H7 (cell line): Measurements from ENCODE around the gene COL10A1. TPM values are rescaled to one million over a fixed set of nuclear protein-coding genes. Genes with fewer than 3 reads are reported as not detected.

Experiments
- DNase-seq: peaks from one replicate; pipeline ENCODE4 v3.0.0; 2012
- H3K27me3 ChIP-seq: 2 replicates; pipeline ENCODE4 v1.6.0; 2011; ENCODE audit warnings: mild to moderate bottlenecking, low read length; ENCODE audit not compliant: control insufficient read depth, insufficient read depth
- H3K36me3 ChIP-seq: replicated peaks from 2 replicates; pipeline ENCODE4 v1.5.1; 2011; ENCODE audit warnings: low read length; ENCODE audit not compliant: control insufficient read depth, insufficient read depth
- H3K4me3 ChIP-seq: 2 replicates; pipeline ENCODE4 v1.5.1; 2011; ENCODE audit warnings: low read depth, mild to moderate bottlenecking, control low read depth, low read length, moderate library complexity; ENCODE audit not compliant: insufficient read depth
- total RNA-seq: library from RNA; depleted of rRNA; stranded (reverse); fragments of >200 nt; shearing (Covaris generic); gene quantifications from 2 replicates; pipeline ENCODE4 v1.2.3, GENCODE V29; 2014; rRNA removed

The COL10A1 gene
- total RNA-seq, 1 experiment from 2014 or later = not detected

GRCh38 chr6:116083052-116083451 lies 42.9 kb downstream of the COL10A1 start:
- Histone ChIP-seq H3K4me3 (no peak overlapping the region), H3K36me3 (no peaks in the 10 kb centered on the region), H3K27me3 (no peaks in the 10 kb centered on the region)
- no peak for DNase-seq

GRCh38 chr6:116078945-116079344 lies 47.0 kb downstream of the COL10A1 start:
- Histone ChIP-seq H3K27me3 (no peaks in the 10 kb centered on the region), H3K4me3 (no peak overlapping the region), H3K36me3 (no peaks in the 10 kb centered on the region)
- no peak for DNase-seq

- no peaks in the 10 kb centered on the region for H3K27me3 ChIP-seq
- no peak for DNase-seq
- H3K36me3 ChIP-seq = no peaks in the 10 kb centered on the region
- H3K4me3 ChIP-seq = no peak overlapping the region
These were observed 47.4 kb downstream of the COL10A1 start for GRCh38 chr6:116078522-116078921.

GRCh38 chr6:116074732-116075390 lies 51.1 kb downstream of the COL10A1 start:
- no peak overlapping the region for H3K4me3 ChIP-seq
- H3K27me3 ChIP-seq = no peaks in the 10 kb centered on the region
- no peaks in the 10 kb centered on the region for H3K36me3 ChIP-seq
- no peak for DNase-seq

GRCh38 chr6:116073765-116074440 lies 52.0 kb downstream of the COL10A1 start:
- DNase-seq = no peak
- Histone ChIP-seq H3K27me3 (no peaks in the 10 kb centered on the region), H3K36me3 (no peaks in the 10 kb centered on the region), H3K4me3 (no peak overlapping the region)

GRCh38 chr6:116072368-116072767 lies 53.6 kb downstream of the COL10A1 start:
- no peaks in the 10 kb centered on the region for H3K27me3 ChIP-seq
- H3K36me3 ChIP-seq = no peaks in the 10 kb centered on the region
- DNase-seq = no peak
- no peak overlapping the region for H3K4me3 ChIP-seq

GRCh38 chr6:116070616-116071389 lies 55.1 kb downstream of the COL10A1 start:
- Histone ChIP-seq H3K36me3 (no peaks in the 10 kb centered on the region), H3K4me3 (no peak overlapping the region), H3K27me3 (no peaks in the 10 kb centered on the region)
- no peak for DNase-seq

- H3K36me3 ChIP-seq = no peaks in the 10 kb centered on the region
- DNase-seq = no peak
- H3K27me3 ChIP-seq = no peaks in the 10 kb centered on the region
- no peak overlapping the region for H3K4me3 ChIP-seq
These were observed 55.8 kb downstream of the COL10A1 start for GRCh38 chr6:116070101-116070500.

Other genes starting within 250 kb of the COL10A1 start
- 0.10 and 0.11 TPM in 2 replicates for gene FRK, start 65.2 kb downstream of the COL10A1 start, total RNA-seq
- gene NT5DC1, start 25.3 kb downstream of the COL10A1 start, total RNA-seq = 13.0 and 18.8 TPM in 2 replicates
- gene TSPYL4, start 127.9 kb upstream of the COL10A1 start, total RNA-seq = 8.1 and 14.9 TPM in 2 replicates
- gene TSPYL1, start 153.8 kb upstream of the COL10A1 start, total RNA-seq = 46.8 and 51.0 TPM in 2 replicates
- 39.5 and 48.1 TPM in 2 replicates for gene DSE, start 244.8 kb upstream of the COL10A1 start, total RNA-seq